GM23248 (cell line): ENCODE data around the gene CFAP58. TPM values are rescaled to one million over a fixed set of nuclear protein-coding genes. Genes with fewer than 3 reads are reported as not detected.

Experiments used
- DNase-seq: peaks from one replicate; pipeline ENCODE4 v3.0.0-alpha.2; 2015
- H2AFZ ChIP-seq: fragments of 200-600 bp; sonication (generic); 2 replicates; pipeline ENCODE4 v1.6.1; 2016; ENCODE audit warnings: antibody characterized with exemption
- H3F3A ChIP-seq: fragments of 200-600 bp; sonication (generic); 2 replicates; pipeline ENCODE4 v1.6.1; 2016; ENCODE audit warnings: mild to moderate bottlenecking, antibody characterized with exemption, mixed run types; ENCODE audit not compliant: insufficient read depth
- H3K27ac ChIP-seq: fragments of 200-600 bp; sonication (generic); 2 replicates; pipeline ENCODE4 v1.5.1; 2016; ENCODE audit warnings: mild to moderate bottlenecking
- H3K27me3 ChIP-seq: fragments of 200-600 bp; sonication (generic); replicated peaks from 2 replicates; pipeline ENCODE4 v1.6.1; 2016; ENCODE audit warnings: mild to moderate bottlenecking; ENCODE audit not compliant: insufficient read depth
- H3K36me3 ChIP-seq: fragments of 200-600 bp; sonication (generic); 2 replicates; pipeline ENCODE4 v1.6.1; 2016; ENCODE audit warnings: low read depth, mild to moderate bottlenecking
- H3K4me1 ChIP-seq: fragments of 200-600 bp; sonication (generic); 2 replicates; pipeline ENCODE4 v1.6.1; 2016; ENCODE audit warnings: mild to moderate bottlenecking; ENCODE audit not compliant: insufficient read depth
- H3K4me2 ChIP-seq: fragments of 200-600 bp; sonication (generic); one replicate; pipeline ENCODE4 v1.6.1; 2016; ENCODE audit warnings: mild to moderate bottlenecking; ENCODE audit not compliant: unreplicated experiment
- H3K4me3 ChIP-seq: fragments of 200-600 bp; sonication (generic); 2 replicates; pipeline ENCODE4 v1.5.1; 2016; ENCODE audit warnings: mild to moderate bottlenecking
- H3K79me2 ChIP-seq: fragments of 200-600 bp; sonication (generic); 2 replicates; pipeline ENCODE4 v1.6.1; 2016; ENCODE audit warnings: mild to moderate bottlenecking; ENCODE audit not compliant: insufficient read depth
- H3K9ac ChIP-seq: fragments of 200-600 bp; sonication (generic); 2 replicates; pipeline ENCODE4 v1.6.1; 2016; ENCODE audit warnings: mild to moderate bottlenecking
- H3K9me2 ChIP-seq: fragments of 200-600 bp; sonication (generic); 2 replicates; pipeline ENCODE4 v1.6.1; 2016; ENCODE audit warnings: mixed run types, mild to moderate bottlenecking, moderate library complexity; ENCODE audit not compliant: insufficient read depth
- H3K9me3 ChIP-seq: fragments of 200-600 bp; sonication (generic); one replicate; pipeline ENCODE4 v1.6.1; 2017; ENCODE audit warnings: low read depth
- H4K20me1 ChIP-seq: fragments of 200-600 bp; sonication (generic); 2 replicates; pipeline ENCODE4 v1.6.0; 2016; ENCODE audit not compliant: insufficient read depth
- EZH2 ChIP-seq: fragments of 200-600 bp; sonication (generic); IDR thresholded peaks from 2 replicates; pipeline ENCODE4 v1.6.1; 2018; ENCODE audit warnings: antibody characterized with exemption, mild to moderate bottlenecking; ENCODE audit not compliant: insufficient read depth, poor library complexity, severe bottlenecking
- EZH2phosphoT487 ChIP-seq: fragments of 200-600 bp; sonication (generic); IDR thresholded peaks from 2 replicates; pipeline ENCODE4 v1.6.1; 2018; ENCODE audit warnings: antibody characterized with exemption, moderate library complexity, mild to moderate bottlenecking, low read depth; ENCODE audit not compliant: insufficient read depth
- WGBS, 2 experiments: methylation state at CpG; one replicate each; pipeline ENCODE4 v1.1.6; 2015 to 2017; ENCODE audit warnings: low lambda C conversion rate in 2 of 2, low coverage in 1 of 2; ENCODE audit errors: missing lambda C conversion rate in 2 of 2; 5-methylcytosine and 5-hydroxymethylcytosine counted together
- in situ Hi-C: fragments of 300-500 bp; cut with MboI; formaldehyde crosslinking; loops from 2 replicates; pipeline ENCODE4 v1.15.0; 2020
- polyA plus RNA-seq: library from polyadenylated mRNA; unstranded; fragments of >200 nt; fragmentation: Nextera tagmentation; extraction: Ambion mirVana; gene quantifications from 2 replicates; pipeline ENCODE4 v1.2.1, GENCODE V29; 2016
- total RNA-seq: library from RNA; depleted of rRNA; stranded (reverse); fragments of >200 nt; shearing (Covaris generic); gene quantifications from 2 replicates; pipeline ENCODE4 v1.2.3, GENCODE V29; 2014

Gene CFAP58
- total and polyA plus RNA-seq, 2 experiments from 2014 or later = 0.22 to 0.30 TPM

- WGBS, 2 experiments = 32 to 46% methylated on average over 2 of the region's 2 CpGs
- DNase-seq = no peak
- H3K27me3 ChIP-seq = peaks cover 6% of the 10 kb centered on the region
- no peaks in the 10 kb centered on the region for H3F3A ChIP-seq
- no peak overlapping the region for H2AFZ ChIP-seq
- no peak overlapping the region for H3K4me3 ChIP-seq
- H3K9me2 ChIP-seq = no peaks in the 10 kb centered on the region
- no peaks in the 10 kb centered on the region for H3K36me3 ChIP-seq
- no peaks in the 10 kb centered on the region for H4K20me1 ChIP-seq
- in situ Hi-C loops = no loop called here
- no peaks in the 10 kb centered on the region for H3K79me2 ChIP-seq
- no peaks in the 10 kb centered on the region for H3K9me3 ChIP-seq
- no peak overlapping the region for H3K9ac ChIP-seq
- H3K4me1 ChIP-seq = no peaks in the 10 kb centered on the region
- TF ChIP-seq EZH2phosphoT487 = no peak
- TF ChIP-seq EZH2 = no peak
- H3K27ac ChIP-seq = no peak overlapping the region
- H3K4me2 ChIP-seq = no peak overlapping the region
Measured at GRCh38 chr10:104488439-104488832, 134.8 kb downstream of the CFAP58 start.

- in situ Hi-C loops = no loop called here
- H3K9me3 ChIP-seq = no peaks in the 10 kb centered on the region
- H3K27me3 ChIP-seq = no peaks in the 10 kb centered on the region
- no peak overlapping the region for H2AFZ ChIP-seq
- H3K79me2 ChIP-seq = no peaks in the 10 kb centered on the region
- H3K27ac ChIP-seq = no peak overlapping the region
- no peaks in the 10 kb centered on the region for H3F3A ChIP-seq
- H3K36me3 ChIP-seq = no peaks in the 10 kb centered on the region
- no peak overlapping the region for H3K4me3 ChIP-seq
- H4K20me1 ChIP-seq = no peaks in the 10 kb centered on the region
- TF ChIP-seq EZH2phosphoT487 = no peak
- no peak for TF ChIP-seq EZH2
- no peaks in the 10 kb centered on the region for H3K9me2 ChIP-seq
- no peak overlapping the region for H3K9ac ChIP-seq
- peak; percentile 34 for DNase-seq
- no peak overlapping the region for H3K4me2 ChIP-seq
- WGBS, 2 experiments = 54 to 55% methylated on average over 4 of the region's 4 CpGs
- H3K4me1 ChIP-seq = no peaks in the 10 kb centered on the region
Measured at GRCh38 chr10:104492329-104492940, 138.8 kb downstream of the CFAP58 start.

- TF ChIP-seq EZH2phosphoT487 (no peak), EZH2 (no peak)
- Histone ChIP-seq H3K36me3 (no peaks in the 10 kb centered on the region), H3K27ac (no peak overlapping the region), H3K79me2 (no peaks in the 10 kb centered on the region), H3K9me3 (no peaks in the 10 kb centered on the region), H3K27me3 (no peaks in the 10 kb centered on the region; the same call in 1 of the 2 replicates), H3K4me2 (no peak overlapping the region), H3F3A (no peaks in the 10 kb centered on the region), H3K4me3 (no peak overlapping the region), H3K9me2 (no peaks in the 10 kb centered on the region), H2AFZ (no peak overlapping the region), H3K4me1 (no peaks in the 10 kb centered on the region), H3K9ac (no peak overlapping the region), H4K20me1 (no peaks in the 10 kb centered on the region)
- DNase-seq = no peak
- in situ Hi-C loops = no loop called here
- 48 to 56% methylated on average over 4 of the region's 4 CpGs for WGBS, 2 experiments
Measured at GRCh38 chr10:104498347-104499081, 144.9 kb downstream of the CFAP58 start.

- in situ Hi-C loops = no loop called here
Measured at GRCh38 chr10:104501449-104501848, 147.8 kb downstream of the CFAP58 start.

More at GRCh38 chr10:104501449-104501848, 147.8 kb downstream of the CFAP58 start:
- no peak for DNase-seq
- no peaks in the 10 kb centered on the region for H3K9me2 ChIP-seq
- H3K27ac ChIP-seq = no peak overlapping the region
- no peak overlapping the region for H3K4me2 ChIP-seq
- WGBS, 2 experiments = 12 to 15% methylated on average over 2 of the region's 2 CpGs
- H3K27me3 ChIP-seq = no peaks in the 10 kb centered on the region; the same call in 1 of the 2 replicates
- no peaks in the 10 kb centered on the region for H3K4me1 ChIP-seq
- no peaks in the 10 kb centered on the region for H3K9me3 ChIP-seq
- H2AFZ ChIP-seq = no peak overlapping the region
- no peaks in the 10 kb centered on the region for H3K36me3 ChIP-seq
- no peak overlapping the region for H3K9ac ChIP-seq
- no peaks in the 10 kb centered on the region for H3K79me2 ChIP-seq
- no peak overlapping the region for H3K4me3 ChIP-seq
- no peaks in the 10 kb centered on the region for H3F3A ChIP-seq
- TF ChIP-seq EZH2phosphoT487 (no peak), EZH2 (no peak)
- H4K20me1 ChIP-seq = no peaks in the 10 kb centered on the region
